GM13976 (cell line): ENCODE data around the gene EHD4.

Experiments
- DNase-seq: peaks from one replicate; pipeline ENCODE4 v3.0.0; 2012; ENCODE audit warnings: low spot score
- CTCF ChIP-seq: IDR thresholded peaks from 2 replicates; pipeline ENCODE4 v1.5.1; 2012; ENCODE audit warnings: borderline replicate concordance, mild to moderate bottlenecking; ENCODE audit not compliant: insufficient read depth; ENCODE audit errors: extremely low read depth, missing control alignments, control extremely low read depth
- in situ Hi-C: fragments of 300-500 bp; cut with MboI; formaldehyde crosslinking; loops from one replicate; pipeline ENCODE4 v1.12.0; 2022; ENCODE audit warnings: low sequenced_read_pairs, mixed read lengths, inconsistent platforms; ENCODE audit not compliant: unreplicated experiment

Gene EHD4

DNA sequence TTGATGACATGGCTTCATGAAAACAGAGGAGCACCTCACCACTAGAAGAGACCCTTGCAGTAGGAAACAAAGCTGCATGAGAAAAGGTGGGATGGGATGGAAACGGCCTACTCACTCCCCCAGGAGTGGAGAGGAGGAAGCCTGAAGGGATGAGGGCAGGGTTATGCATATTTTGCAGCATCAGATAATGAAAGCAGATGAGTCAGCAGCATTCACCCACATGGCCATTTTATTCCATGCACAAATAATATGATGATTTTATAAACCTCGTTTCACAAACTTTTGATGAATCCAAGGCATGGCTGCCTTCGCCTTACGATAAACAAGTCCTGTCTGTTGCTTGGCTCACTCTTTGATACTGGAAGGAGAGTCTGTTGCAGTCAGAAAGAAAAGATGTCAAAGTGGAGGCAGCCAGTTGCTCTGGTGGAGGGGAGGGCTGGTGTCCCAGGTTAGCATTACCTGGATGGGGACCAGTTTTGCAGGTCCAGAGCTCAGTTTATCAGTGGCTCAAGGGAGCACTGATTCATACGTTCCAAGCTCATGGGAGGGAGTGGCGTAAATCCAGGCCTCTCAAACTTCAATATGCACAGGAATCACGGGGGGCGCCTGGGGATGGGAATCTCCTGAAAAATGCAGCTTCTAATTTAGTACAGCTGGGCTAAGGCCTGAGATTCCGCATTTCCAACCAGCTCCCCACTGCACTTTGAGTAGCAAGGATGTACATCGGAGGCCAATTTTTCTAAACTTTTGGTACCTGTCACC, 9.2 kb upstream of the EHD4 start:
- in situ Hi-C loops = no loop called here
- DNase-seq = no peak
- TF ChIP-seq CTCF = no peak

DNA sequence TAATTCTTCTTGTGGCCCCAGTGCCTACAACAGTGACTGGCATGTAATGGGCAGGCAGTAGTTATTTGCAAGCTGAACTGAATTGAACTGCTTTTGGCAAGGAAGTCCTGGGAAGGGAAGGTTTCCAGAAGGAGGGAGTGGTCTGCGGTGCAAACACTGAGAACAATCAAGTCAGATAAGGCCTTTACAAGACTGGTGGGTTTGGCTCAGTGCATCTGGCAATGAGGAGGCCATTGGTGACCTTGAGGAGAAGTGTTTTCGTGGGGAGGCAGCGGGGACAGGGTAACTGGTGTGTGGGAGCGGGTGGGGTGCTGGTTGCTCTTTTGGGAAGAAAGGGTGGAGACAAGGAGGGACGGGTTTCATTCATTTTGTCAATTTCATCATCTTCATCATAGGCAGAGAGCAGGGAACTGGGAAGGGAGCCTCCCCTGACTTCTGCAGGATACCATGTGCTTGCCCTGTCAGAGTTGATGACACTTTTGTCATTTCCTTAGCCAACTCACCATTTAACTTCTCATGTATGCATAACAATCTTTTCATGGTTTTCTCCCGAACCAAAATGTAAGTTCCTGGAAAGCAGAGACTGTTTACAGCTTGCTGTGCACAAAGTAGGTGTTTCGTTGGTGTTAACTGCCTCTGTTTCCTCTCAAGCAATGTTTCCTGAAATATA, 8.4 kb upstream of the EHD4 start:
- in situ Hi-C loops = no loop called here
- DNase-seq = no peak
- TF ChIP-seq CTCF = no peak

- in situ Hi-C loops = no loop called here
- no peak for TF ChIP-seq CTCF
- DNase-seq = no peak
Measured at GRCh38 chr15:41979493-41980266, 7.3 kb upstream of the EHD4 start.

DNA sequence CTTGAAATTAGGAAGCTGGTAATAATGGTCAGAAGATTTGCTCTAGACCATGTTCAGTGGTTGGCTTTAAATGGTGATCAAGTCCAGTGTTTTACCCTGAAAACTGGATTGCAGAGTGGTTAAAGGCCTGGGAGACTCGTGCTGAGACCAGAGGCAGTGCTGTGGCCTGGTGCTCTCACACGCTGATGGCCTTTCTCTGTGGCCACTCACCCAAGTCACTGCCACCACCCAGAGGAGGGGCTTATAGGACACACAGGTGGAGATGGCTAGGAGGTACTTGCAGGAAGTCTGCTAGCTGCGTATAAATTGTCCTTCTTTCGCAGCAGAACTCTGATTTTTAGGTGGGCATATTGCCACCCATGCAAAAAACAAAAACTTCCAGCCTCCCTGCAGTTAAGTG, 6.2 kb upstream of the EHD4 start:
- no peak for DNase-seq
- in situ Hi-C loops = no loop called here
- no peak for TF ChIP-seq CTCF

GRCh38 chr15:41977757-41978383, 5.5 kb upstream of the EHD4 start:
- in situ Hi-C loops = no loop called here

More at GRCh38 chr15:41977757-41978383, 5.5 kb upstream of the EHD4 start:
- no peak for DNase-seq
- no peak for TF ChIP-seq CTCF
